Thymus (tissue), 11 donors: ENCODE results near the gene NHLH1. TPM values are rescaled to one million over a fixed set of nuclear protein-coding genes. Genes with fewer than 3 reads are reported as not detected.
A peak's percentile ranks its signal among the peaks of the same experiment; 100 is the strongest.

Experiments
- DNase-seq, 9 donors: peaks; one replicate each; pipeline ENCODE4 v3.0.0-alpha.2; 2013; ENCODE audit warnings: low spot score in 9 of 9, low read depth in 6 of 9, missing footprints in 1 of 9
- H3K27ac ChIP-seq, 2 donors: one replicate each; pipeline ENCODE4 v1.5.1; 2013; ENCODE audit warnings: control low read depth in 1 of 2, low read depth in 1 of 2, low read length in 1 of 2, mild to moderate bottlenecking in 1 of 2, moderate library complexity in 1 of 2
- H3K27me3 ChIP-seq, 2 donors: one replicate each; pipeline ENCODE4 v1.5.1; 2013; ENCODE audit warnings: low read length in 1 of 2; ENCODE audit not compliant: control insufficient read depth in 2 of 2, insufficient read depth in 1 of 2
- H3K36me3 ChIP-seq, 2 donors: one replicate each; pipeline ENCODE4 v1.5.1; 2013; ENCODE audit warnings: low read length in 1 of 2, mild to moderate bottlenecking in 1 of 2, moderate library complexity in 1 of 2; ENCODE audit not compliant: control insufficient read depth in 2 of 2, insufficient read depth in 2 of 2
- H3K4me1 ChIP-seq, 2 donors: one replicate each; pipeline ENCODE4 v1.5.1; 2013; ENCODE audit warnings: low read length in 2 of 2; ENCODE audit not compliant: control insufficient read depth in 2 of 2, insufficient read depth in 2 of 2
- H3K4me3 ChIP-seq, 2 donors: one replicate each; pipeline ENCODE4 v1.5.1; 2013; ENCODE audit warnings: low read length in 2 of 2, control low read depth in 1 of 2, mild to moderate bottlenecking in 1 of 2
- H3K9me3 ChIP-seq, 2 donors: one replicate each; pipeline ENCODE4 v1.5.1; 2013; ENCODE audit warnings: low read length in 1 of 2, mild to moderate bottlenecking in 1 of 2; ENCODE audit not compliant: control insufficient read depth in 2 of 2, insufficient read depth in 1 of 2
- WGBS: extraction: QIAGEN DNeasy Blood & Tissue Kit; methylation state at CpG from one replicate; pipeline ENCODE4 v1.1.7; 2013; 5-methylcytosine and 5-hydroxymethylcytosine counted together
- polyA plus RNA-seq: library from polyadenylated mRNA; stranded (reverse); fragments of 200-250 nt; gene quantifications from one replicate; pipeline ENCODE4 v1.2.3, GENCODE V29; 2013
- total RNA-seq: library from RNA; stranded (reverse); fragments of 120-200 nt; gene quantifications from one replicate; pipeline ENCODE4 v1.2.4, GENCODE V29; 2013
- donor health status: healthy.

NHLH1 gene
- total and polyA plus RNA-seq, 2 donors: 0.05 to 0.43 TPM

DNA sequence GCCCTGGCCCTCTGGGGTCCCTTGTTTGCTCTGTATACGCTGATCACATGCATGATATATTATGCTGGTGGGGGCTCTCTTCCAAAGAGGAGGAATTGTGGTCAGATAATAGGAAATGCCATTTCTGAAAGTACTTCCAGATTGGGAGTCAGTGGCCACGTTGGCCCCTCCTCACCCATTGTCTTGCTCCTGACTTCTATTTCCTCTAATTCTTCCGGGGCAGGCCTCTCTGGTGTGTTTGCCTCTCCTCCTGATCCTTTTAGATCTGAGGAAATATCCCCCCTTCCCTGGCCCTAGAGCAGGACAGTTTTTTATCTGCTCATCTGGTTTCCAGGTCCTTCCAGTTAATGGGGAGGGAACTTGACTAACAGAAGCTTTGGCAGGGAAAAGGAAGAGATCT is 36.4 kb downstream of the NHLH1 start:
- WGBS: 85% methylated on average over 3 of the region's 3 CpGs
- Histone ChIP-seq H3K27ac (no peak overlapping the region), H3K36me3 (no peaks in the 10 kb centered on the region), H3K9me3 (no peaks in the 10 kb centered on the region), H3K4me3 (no peak overlapping the region), H3K4me1 (peaks cover 7 to 40% of the 10 kb centered on the region in 2 donors), H3K27me3 (no peaks in the 10 kb centered on the region)
- no peak for DNase-seq

DNA sequence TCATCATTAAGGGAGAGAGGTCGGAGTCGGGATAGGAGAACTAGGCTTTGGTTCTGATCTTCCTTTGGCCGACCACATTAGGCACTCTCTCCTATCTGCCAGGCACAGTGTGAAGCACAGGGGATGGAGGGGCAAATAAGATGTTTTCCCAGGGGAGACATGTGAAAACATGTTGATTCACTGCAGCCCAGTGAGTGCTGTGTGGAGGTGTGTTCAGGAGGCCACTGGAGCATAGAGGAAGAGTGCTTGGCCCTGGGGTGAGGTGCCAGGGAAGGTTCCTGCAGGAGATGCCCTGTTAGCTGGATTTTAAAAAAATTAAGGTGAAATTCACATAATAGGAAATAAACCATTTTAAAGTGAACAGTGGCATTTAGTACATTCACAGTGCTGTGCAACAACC is 37.2 kb downstream of the NHLH1 start:
- H3K4me3 ChIP-seq: no peak overlapping the region
- no peaks in the 10 kb centered on the region for H3K27me3 ChIP-seq
- H3K4me1 ChIP-seq: peaks cover 8 to 47% of the 10 kb centered on the region in 2 donors
- no peaks in the 10 kb centered on the region for H3K36me3 ChIP-seq
- WGBS: 95% methylated on average over 3 of the region's 3 CpGs
- no peak for DNase-seq
- no peak overlapping the region for H3K27ac ChIP-seq
- H3K9me3 ChIP-seq: no peaks in the 10 kb centered on the region

DNA sequence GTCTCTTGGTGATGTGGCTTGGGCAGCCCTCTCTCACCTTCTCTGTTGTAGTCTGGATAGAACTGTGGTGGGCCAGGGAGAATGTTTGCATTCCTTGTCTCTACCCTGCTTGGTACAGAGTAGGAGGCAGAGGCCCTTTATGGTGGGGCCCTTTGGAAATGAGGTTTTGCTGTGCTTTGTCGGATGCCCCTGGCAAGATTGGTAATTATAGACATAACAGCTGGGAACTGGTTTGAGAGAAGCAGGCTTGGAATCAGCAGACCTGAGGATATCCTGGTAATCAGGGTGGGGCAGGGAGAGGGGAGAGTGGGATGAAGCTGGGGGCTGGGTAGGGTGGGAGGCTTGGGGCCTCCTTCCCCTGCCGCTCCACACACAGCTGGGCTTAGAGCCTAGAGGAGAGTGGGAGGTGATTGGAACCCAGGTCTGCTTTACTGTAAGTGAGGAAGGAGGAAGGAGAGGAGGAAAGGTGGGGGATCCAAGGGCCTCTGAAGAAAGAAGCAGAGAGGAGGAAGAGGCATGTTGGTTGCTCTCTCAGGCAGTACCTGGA is 38.5 kb downstream of the NHLH1 start:
- no peaks in the 10 kb centered on the region for H3K36me3 ChIP-seq
- H3K27ac ChIP-seq: no peak overlapping the region
- DNase-seq: no peak
- no peaks in the 10 kb centered on the region for H3K27me3 ChIP-seq
- H3K9me3 ChIP-seq: no peaks in the 10 kb centered on the region
- 97% methylated on average over 2 of the region's 2 CpGs for WGBS
- H3K4me1 ChIP-seq: peaks cover 18 to 50% of the 10 kb centered on the region in 2 donors
- H3K4me3 ChIP-seq: no peak overlapping the region

DNA sequence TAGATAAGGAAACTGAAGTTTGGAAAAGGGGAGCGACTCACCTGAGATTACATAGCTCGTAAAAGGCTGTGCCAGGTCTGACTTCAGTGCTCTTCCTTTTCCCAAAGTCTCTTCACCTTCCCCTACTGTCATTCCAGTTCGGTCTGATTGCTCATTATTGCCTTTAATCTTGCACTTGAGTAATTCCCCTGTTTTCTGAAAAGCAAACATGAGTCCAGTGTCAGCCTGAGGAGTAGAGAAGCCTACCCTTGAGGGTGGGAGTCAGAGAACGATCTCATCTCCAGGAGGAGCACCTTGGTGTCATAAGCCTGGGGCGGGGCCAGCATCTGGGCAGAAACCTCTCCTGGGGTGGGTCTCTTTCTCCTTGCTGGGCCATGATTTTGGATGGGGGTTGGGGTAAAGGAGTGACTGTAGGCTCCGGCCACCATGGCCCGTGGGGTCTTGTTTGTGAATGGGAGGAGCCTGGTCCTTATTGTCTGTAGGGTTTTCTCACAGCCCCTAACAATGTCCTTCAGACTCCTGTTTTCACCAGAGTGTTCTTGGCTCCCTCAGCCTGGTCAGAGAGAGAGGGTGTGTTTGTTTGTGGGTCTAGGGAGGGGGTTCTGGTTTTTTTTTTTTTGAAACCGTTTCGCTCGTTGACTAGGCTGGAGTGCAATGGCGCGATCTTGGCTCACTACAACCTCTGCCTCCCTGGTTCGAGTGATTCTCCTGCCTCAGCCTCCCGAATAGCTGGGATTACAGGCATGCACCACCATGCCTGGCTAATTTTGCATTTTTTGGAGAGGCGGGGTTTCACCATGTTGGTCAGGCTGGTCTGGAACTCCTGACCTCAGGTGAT is 39.5 kb downstream of the NHLH1 start:
- DNase-seq: no peak

DNA sequence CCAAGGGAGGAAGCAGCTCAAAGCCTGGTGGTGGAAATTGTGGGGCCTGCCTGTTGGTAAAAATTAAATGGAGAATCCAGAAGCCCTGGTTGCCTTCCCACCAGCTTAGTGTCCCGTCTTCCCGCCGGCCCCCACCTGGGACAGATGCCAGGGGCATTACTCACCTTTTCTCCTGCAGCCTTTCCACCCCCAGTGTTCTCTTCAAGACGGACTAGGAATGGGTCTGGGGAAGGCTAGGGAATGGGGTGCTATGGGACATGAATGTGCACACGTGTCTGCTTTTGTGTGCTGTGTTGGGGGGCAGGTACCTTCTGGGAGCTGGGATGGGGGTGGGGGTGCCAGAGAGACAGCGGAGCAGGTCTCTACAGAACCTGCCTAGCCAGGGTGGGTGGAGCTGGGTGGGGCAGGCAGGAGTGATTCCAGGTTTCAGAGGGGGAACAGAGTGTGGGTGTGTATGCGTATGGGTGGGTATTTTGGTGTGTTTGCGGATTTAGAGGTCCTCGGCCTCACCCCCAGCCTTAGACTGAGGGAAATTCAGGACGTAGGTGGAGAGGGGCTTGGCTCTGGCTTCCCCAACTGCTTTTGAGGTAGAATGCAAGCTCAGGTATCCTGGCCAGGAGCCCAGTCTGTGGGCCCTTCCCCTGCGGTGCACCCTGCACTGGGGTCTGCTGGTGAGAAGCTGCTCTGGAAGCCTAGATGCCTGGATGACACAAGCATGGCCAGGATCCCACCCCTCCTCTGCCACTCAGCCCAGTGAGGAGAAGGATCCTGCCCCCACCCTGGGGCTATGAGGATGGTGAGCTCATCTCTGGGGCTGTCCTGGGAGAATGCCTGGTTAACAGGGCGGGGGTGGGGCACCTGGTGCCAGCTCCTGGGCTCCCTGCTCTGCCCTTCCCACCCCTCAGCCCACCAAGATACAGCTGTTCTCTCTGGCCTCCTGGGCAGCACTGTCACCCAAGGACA is 41.2 kb downstream of the NHLH1 start:
- Histone ChIP-seq H3K27me3 (no peaks in the 10 kb centered on the region), H3K9me3 (no peaks in the 10 kb centered on the region), H3K4me1 (peaks cover 15 to 38% of the 10 kb centered on the region in 2 donors), H3K36me3 (no peaks in the 10 kb centered on the region), H3K4me3 (no peak overlapping the region), H3K27ac (no peak overlapping the region)
- 94% methylated on average over 12 of the region's 12 CpGs for WGBS
- no peak for DNase-seq

More for the DNA sequence above, 39.5 kb downstream of the NHLH1 start:
- Histone ChIP-seq H3K9me3 (no peaks in the 10 kb centered on the region), H3K4me3 (no peak overlapping the region), H3K36me3 (no peaks in the 10 kb centered on the region), H3K4me1 (peaks cover 19 to 48% of the 10 kb centered on the region in 2 donors), H3K27me3 (no peaks in the 10 kb centered on the region), H3K27ac (no peak overlapping the region)
- 97% methylated on average over 15 of the region's 15 CpGs for WGBS

DNA sequence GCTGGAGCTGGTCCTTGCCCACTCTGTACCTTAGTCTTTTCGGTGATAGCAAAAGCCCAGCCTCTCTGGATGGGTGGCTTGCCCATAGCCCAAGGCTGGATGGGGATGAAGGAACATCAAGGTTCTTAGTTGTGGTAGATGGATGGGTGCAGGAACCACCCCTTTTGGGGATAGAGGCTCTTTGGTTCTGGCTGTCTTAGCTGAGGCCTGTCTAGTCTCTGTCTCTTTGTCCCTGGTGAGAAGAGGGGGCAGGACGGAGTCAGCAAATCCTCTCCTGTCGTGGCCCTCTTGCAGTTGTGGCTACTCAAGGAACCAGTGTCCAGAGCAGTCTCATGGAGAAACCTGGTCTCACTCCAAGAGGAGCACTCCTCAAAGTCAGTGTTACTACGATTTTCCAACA is 42.0 kb downstream of the NHLH1 start:
- peaks cover 15 to 40% of the 10 kb centered on the region in 2 donors for H3K4me1 ChIP-seq
- 98% methylated on average over 4 of the region's 4 CpGs for WGBS

DNA sequence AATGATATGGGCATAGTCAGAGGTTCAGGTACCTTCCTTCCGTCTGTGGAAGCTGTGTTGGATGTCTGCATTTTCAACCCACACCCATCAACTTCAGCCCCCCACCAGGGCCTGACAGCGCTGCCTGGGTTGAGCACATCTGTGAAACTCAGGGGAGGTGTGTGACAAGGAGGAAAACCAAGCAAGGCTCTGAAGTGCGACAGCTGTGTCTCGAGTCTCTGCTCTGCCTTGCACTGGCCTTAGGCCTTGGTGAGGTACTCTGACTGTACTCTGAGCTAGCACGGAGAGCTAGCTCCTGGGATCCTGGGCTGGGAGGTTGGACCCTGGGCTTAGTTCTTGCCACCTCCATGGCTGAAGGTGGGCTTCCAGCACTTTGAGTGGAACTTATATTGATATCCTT is 42.6 kb downstream of the NHLH1 start:
- Histone ChIP-seq H3K27me3 (no peaks in the 10 kb centered on the region), H3K9me3 (no peaks in the 10 kb centered on the region), H3K36me3 (no peaks in the 10 kb centered on the region), H3K4me1 (peaks cover 18 to 46% of the 10 kb centered on the region in 2 donors), H3K27ac (peak overlapping the region in 1 of 2 donors; percentile 69), H3K4me3 (no peak overlapping the region)
- peak in 7 of 9 donors; percentile 38 to 87 (median 66) for DNase-seq
- WGBS: 43% methylated on average over 5 of the region's 5 CpGs

More for the DNA sequence above, 42.0 kb downstream of the NHLH1 start:
- H3K27me3 ChIP-seq: no peaks in the 10 kb centered on the region
- no peaks in the 10 kb centered on the region for H3K9me3 ChIP-seq
- no peak overlapping the region for H3K27ac ChIP-seq
- H3K36me3 ChIP-seq: no peaks in the 10 kb centered on the region
- H3K4me3 ChIP-seq: no peak overlapping the region
- DNase-seq: no peak

DNA sequence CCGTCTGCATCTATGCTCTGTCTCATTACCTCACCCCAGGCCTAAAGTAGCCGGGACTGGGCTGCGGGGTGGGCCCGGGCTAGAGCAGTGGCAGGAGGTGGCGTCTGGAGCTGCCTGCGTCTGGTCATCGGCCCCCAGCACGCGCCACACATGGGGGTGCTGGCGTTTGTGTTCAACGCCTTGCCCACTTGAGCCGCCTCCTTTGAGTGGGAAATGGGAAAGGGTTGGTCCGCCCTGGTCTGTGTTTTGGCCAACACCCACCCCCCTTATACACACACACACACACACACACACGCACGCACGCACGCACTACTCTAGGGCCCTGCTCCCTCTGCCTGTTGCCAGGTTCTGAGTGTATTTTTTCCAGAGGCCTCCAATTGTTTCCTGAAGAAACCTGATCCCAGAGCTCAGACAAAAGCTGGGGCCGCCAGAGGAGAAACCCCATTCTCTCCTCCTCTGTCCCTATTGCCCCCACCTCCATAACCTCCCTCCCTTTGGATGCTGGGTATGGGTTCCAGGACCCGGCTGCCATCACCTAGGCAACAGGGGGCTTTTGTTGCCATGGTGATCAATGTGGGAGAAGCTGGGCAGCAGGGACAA is 43.6 kb downstream of the NHLH1 start:
- H3K36me3 ChIP-seq: peaks cover 0 to under 1% of the 10 kb centered on the region in 2 donors
- no peak overlapping the region for H3K27ac ChIP-seq
- H3K9me3 ChIP-seq: no peaks in the 10 kb centered on the region
- no peaks in the 10 kb centered on the region for H3K27me3 ChIP-seq
- H3K4me1 ChIP-seq: peaks cover 27 to 55% of the 10 kb centered on the region in 2 donors
- no peak for DNase-seq
- 93% methylated on average over 19 of the region's 19 CpGs for WGBS
- no peak overlapping the region for H3K4me3 ChIP-seq
